HG03521 (cell line): ENCODE results near the gene SAG.

ENCODE experiments used
- ATAC-seq: cut with Tn5 transposase; IDR thresholded peaks from one replicate; pipeline ENCODE4 v1.9.1; 2021; ENCODE audit warnings: mild to moderate bottlenecking, moderate library complexity; ENCODE audit not compliant: unreplicated experiment

Gene SAG

GRCh38 chr2:233353769-233354499, 46.3 kb downstream of the SAG start, which contains the start of gene DGKD:
DGKD (plus strand) TSS chr2:233354494; CDS start chr2:233354519, 25 bp downstream.
- peak; percentile 56 for ATAC-seq

- peak; percentile 5 for ATAC-seq
Measured at GRCh38 chr2:233354500-233354924, 46.9 kb downstream of the SAG start.

DNA sequence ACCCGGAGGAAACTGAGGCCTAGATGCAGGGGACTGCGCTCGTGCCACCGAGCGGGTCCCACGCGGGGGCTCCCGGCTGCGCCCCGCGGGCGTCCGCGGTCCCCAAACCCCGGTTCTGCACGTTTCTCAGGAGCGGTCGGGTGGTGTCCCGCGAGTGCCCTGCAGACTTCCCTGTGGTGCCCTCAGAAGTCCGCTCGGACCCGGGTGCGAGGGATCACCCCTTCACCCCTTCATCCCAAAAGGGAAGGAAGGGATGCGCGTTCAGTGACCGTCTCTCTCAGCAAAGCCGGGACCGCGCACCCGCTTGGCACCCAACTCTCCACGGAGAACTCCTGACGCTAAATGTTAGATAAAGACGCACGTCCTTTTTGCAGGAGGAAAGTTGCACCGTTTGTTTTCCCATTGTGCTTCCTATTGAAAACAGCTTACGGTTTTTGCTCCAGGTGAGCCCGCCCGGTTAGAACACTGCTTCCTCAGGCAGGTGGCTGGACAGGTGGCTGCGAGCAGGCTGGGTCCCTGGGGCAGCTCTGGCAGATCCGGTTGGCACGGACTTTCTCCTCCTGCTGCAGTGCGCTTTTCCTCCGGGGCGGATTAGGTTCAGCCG, 47.5 kb downstream of the SAG start:
- ATAC-seq: peak; percentile 7

DNA sequence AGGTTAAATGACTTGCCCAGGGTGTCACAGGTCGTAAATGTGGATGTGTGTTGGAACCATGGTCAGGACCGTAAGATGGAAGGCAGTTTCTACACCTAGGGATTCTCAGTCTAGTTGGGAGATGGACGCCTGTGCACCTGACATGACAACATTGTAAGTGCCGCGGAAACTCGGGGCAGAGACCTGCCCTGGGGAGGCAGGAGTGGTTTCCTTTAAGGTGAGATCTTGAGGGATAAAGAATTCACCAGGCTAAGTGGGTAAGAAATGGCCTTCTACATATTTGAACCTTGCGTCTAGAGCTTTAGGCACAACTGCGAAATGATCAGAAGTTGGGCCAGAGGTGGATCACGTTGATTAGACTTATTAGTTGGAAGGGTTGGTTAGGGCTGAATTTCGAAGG, 48.3 kb downstream of the SAG start:
- no peak for ATAC-seq

- no peak for ATAC-seq
Measured at GRCh38 chr2:233356546-233357308, 49.1 kb downstream of the SAG start.

- ATAC-seq: no peak
Measured at GRCh38 chr2:233358335-233358734, 50.7 kb downstream of the SAG start.

- ATAC-seq: no peak
Measured at GRCh38 chr2:233358947-233359346, 51.3 kb downstream of the SAG start.

DNA sequence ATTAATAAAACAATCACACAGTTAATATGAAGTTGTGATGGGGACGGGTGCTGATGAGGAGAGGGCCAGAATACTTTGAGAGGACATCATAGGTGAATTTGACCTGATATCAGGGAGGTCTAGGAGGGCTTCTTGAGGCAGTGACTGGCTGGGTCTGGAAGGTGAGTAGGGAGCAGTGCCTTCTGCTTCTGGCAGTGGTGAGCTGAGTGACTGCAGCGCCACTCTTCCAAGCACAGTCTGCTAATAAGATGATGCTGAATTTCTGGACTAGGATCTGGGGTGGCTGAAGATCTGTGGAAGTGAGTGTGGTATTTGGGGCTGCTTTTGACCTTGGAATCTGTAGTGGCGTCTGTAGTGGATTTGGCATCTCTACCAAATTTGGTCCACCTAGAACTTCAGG, 52.2 kb downstream of the SAG start:
- no peak for ATAC-seq

- no peak for ATAC-seq
Measured at GRCh38 chr2:233360771-233361176, 53.2 kb downstream of the SAG start.

DNA sequence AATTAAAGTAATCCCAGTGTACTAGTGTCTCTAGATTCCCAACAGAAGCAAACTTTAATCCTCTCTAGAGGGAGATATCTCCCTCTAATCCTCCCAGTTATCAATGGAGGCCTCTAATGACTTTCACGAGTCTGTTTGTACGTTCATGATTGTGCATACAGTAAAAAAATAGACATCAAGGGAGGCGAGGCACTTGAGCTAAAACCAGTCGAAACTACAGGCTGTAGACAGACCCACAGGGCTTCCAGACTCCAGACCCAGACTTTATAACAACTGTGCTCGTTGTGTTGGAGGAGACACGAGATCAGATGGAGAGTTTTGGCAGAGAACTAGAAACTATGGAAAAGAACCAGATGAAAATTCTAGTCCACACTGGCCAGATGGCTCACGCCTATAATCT, 53.7 kb downstream of the SAG start:
- ATAC-seq: no peak

- ATAC-seq: no peak
Measured at GRCh38 chr2:233362742-233363141, 55.1 kb downstream of the SAG start.

- no peak for ATAC-seq
Measured at GRCh38 chr2:233363744-233364235, 56.2 kb downstream of the SAG start.

- ATAC-seq: no peak
Measured at GRCh38 chr2:233365861-233366520, 58.4 kb downstream of the SAG start.

GRCh38 chr2:233367586-233367985, 60.0 kb downstream of the SAG start:
- no peak for ATAC-seq

GRCh38 chr2:233368756-233369155, 61.1 kb downstream of the SAG start:
- no peak for ATAC-seq

GRCh38 chr2:233369462-233369861, 61.8 kb downstream of the SAG start:
- no peak for ATAC-seq

- no peak for ATAC-seq
Measured at GRCh38 chr2:233369897-233370685, 62.5 kb downstream of the SAG start.

DNA sequence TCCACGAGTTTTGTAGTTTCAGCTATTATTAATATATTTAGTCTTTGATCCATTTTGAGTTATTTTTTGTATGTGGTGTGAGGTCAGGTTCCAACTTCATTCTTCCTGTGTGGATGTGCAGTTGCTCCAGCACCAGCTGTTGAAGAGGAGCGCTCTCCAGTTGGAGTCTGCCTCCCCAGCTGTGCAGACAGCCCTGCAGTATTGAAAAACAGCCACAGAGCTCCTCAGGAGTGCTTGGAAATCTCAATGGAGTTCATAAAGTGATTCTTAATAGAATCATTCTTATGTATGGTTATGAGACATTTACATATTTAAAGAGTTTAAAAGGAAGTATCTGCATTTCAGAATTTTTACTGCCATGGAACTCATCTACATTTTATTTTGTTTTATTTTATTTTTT, 64.0 kb downstream of the SAG start:
- ATAC-seq: no peak

- no peak for ATAC-seq
Measured at GRCh38 chr2:233372855-233373254, 65.2 kb downstream of the SAG start.

- ATAC-seq: no peak
Measured at GRCh38 chr2:233373316-233373715, 65.7 kb downstream of the SAG start.
